B cell (primary cell): ENCODE data around the gene WIPI1. TPM values are rescaled to one million over a fixed set of nuclear protein-coding genes. Genes with fewer than 3 reads are reported as not detected.

Experiments used
- ATAC-seq: fragments of 200-7000 bp; cut with Tn5 transposase; one replicate; pipeline ENCODE4 v1.10.0; 2021; ENCODE audit warnings: low read depth, mild to moderate bottlenecking, moderate number of reproducible peaks, moderate library complexity
- CTCF ChIA-PET: fragments of 350-600 bp; sonication (Branson Sonifier 250); formaldehyde crosslinking; loops from one replicate; lab custom pipeline; 2021; ENCODE audit warnings: antibody characterized with exemption, inconsistent platforms; lab: Charles Lee
- POLR2A ChIA-PET: fragments of 350-600 bp; sonication (Branson Sonifier 250); formaldehyde crosslinking; loops from one replicate; lab custom pipeline; 2021; ENCODE audit warnings: antibody characterized with exemption; lab: Charles Lee
- DNase-seq: peaks from one replicate; pipeline ENCODE4 v3.0.0; 2013
- H2AFZ ChIP-seq: 2 replicates; pipeline ENCODE4 v1.6.1; 2012; ENCODE audit warnings: mild to moderate bottlenecking, low read depth, low read length; ENCODE audit not compliant: insufficient read depth, poor library complexity, severe bottlenecking
- H3K27ac ChIP-seq, 2 donors: 1 replicate in 1 of 2; 2 replicates in 1 of 2; pipeline ENCODE4 v1.5.1; 2012 to 2013; ENCODE audit warnings: low read length in 2 of 2, mild to moderate bottlenecking in 2 of 2, moderate library complexity in 1 of 2
- H3K27me3 ChIP-seq, 4 experiments: fragments of 200-600 bp in 1 of 4; sonication (generic) in 1 of 4; replicated peaks in 1 of 4; 1 replicate in 2 of 4; 2 replicates in 2 of 4; pipeline versions ENCODE4 v1.6.1 to v1.7.0; 2013 to 2016; ENCODE audit warnings: low read length in 3 of 4, mild to moderate bottlenecking in 2 of 4, mixed read lengths in 1 of 4, moderate library complexity in 1 of 4; ENCODE audit not compliant: insufficient read depth in 4 of 4, control insufficient read depth in 3 of 4; ENCODE audit errors: control extremely low read depth in 1 of 4
- H3K36me3 ChIP-seq, 2 experiments: replicated peaks in 1 of 2; 1 replicate in 1 of 2; 2 replicates in 1 of 2; pipeline versions ENCODE4 v1.6.1 to v1.7.1; 2013; ENCODE audit warnings: low read length in 1 of 2; ENCODE audit not compliant: insufficient read depth in 2 of 2, control insufficient read depth in 1 of 2; ENCODE audit errors: control extremely low read depth in 1 of 2, extremely low read depth in 1 of 2
- H3K4me1 ChIP-seq, 2 donors: fragments of 200-600 bp in 1 of 2; sonication (generic) in 1 of 2; 1 replicate in 1 of 2; 2 replicates in 1 of 2; pipeline versions ENCODE4 v1.5.1 to v1.6.1; 2013 to 2017; ENCODE audit warnings: low read length in 2 of 2; ENCODE audit not compliant: control insufficient read depth in 2 of 2, insufficient read depth in 2 of 2
- H3K4me2 ChIP-seq: replicated peaks from 2 replicates; pipeline ENCODE3; 2012; ENCODE audit warnings: mild to moderate bottlenecking, low read depth, low read length; ENCODE audit not compliant: poor library complexity, severe bottlenecking
- H3K4me3 ChIP-seq, 5 experiments: fragments of 200-600 bp in 1 of 5; sonication (generic) in 1 of 5; 1 replicate in 3 of 5; 2 replicates in 2 of 5; pipeline versions ENCODE4 v1.5.1 to v1.7.0; 2011 to 2016; ENCODE audit warnings: low read length in 4 of 5, mild to moderate bottlenecking in 4 of 5, low read depth in 2 of 5, control low read depth in 1 of 5, moderate library complexity in 1 of 5; ENCODE audit not compliant: insufficient read depth in 1 of 5; ENCODE audit errors: control extremely low read depth in 1 of 5, extremely low read depth in 1 of 5
- H3K79me2 ChIP-seq: fragments of 200-600 bp; sonication (generic); one replicate; pipeline ENCODE4 v1.6.0; 2016; ENCODE audit warnings: low read length; ENCODE audit not compliant: control insufficient read depth, insufficient read depth
- H3K9ac ChIP-seq: fragments of 200-600 bp; sonication (generic); 2 replicates; pipeline ENCODE4 v1.6.1; 2017; ENCODE audit warnings: mild to moderate bottlenecking, low read length, moderate library complexity
- H3K9me3 ChIP-seq, 3 donors: one replicate each; pipeline versions ENCODE4 v1.6.1 to v1.7.1; 2013; ENCODE audit warnings: low read length in 2 of 3; ENCODE audit not compliant: control insufficient read depth in 2 of 3, insufficient read depth in 1 of 3; ENCODE audit errors: control extremely low read depth in 1 of 3
- H4K20me1 ChIP-seq: 2 replicates; pipeline ENCODE4 v1.6.0; 2012; ENCODE audit warnings: mild to moderate bottlenecking, low read length; ENCODE audit not compliant: insufficient read depth, control insufficient read depth, poor library complexity, severe bottlenecking
- H3K27ac Mint-ChIP-seq: one replicate; pipeline ENCODE4 v1.8.0; 2021; ENCODE audit warnings: mixed read lengths
- H3K27me3 Mint-ChIP-seq: one replicate; pipeline ENCODE4 v1.8.0; 2021; ENCODE audit warnings: mixed read lengths
- H3K4me1 Mint-ChIP-seq: one replicate; pipeline ENCODE4 v1.8.0; 2021; ENCODE audit warnings: mixed read lengths
- H3K4me3 Mint-ChIP-seq: one replicate; pipeline ENCODE4 v1.8.0; 2021; ENCODE audit warnings: mixed read lengths
- H3K9me3 Mint-ChIP-seq: one replicate; pipeline ENCODE4 v1.8.0; 2022; ENCODE audit warnings: mixed read lengths; ENCODE audit not compliant: insufficient read depth
- CTCF ChIP-seq: fragments of 200-600 bp; IDR thresholded peaks from one replicate; pipeline ENCODE4 v1.8.0; 2022; ENCODE audit warnings: antibody characterized with exemption, mild to moderate bottlenecking
- EZH2 ChIP-seq: IDR thresholded peaks from 2 replicates; pipeline ENCODE4 v1.6.1; 2012; ENCODE audit warnings: borderline replicate concordance, low read depth, mild to moderate bottlenecking, moderate library complexity, low read length; ENCODE audit not compliant: insufficient read depth, poor library complexity, severe bottlenecking
- WGBS: methylation state at CpG from one replicate; pipeline ENCODE4 v1.1.5; 2013; ENCODE audit warnings: missing lambda C conversion rate; ENCODE audit not compliant: insufficient coverage; 5-methylcytosine and 5-hydroxymethylcytosine counted together
- intact Hi-C: fragments of 100-400 bp; cut with micrococcal nuclease; formaldehyde crosslinking; loops from one replicate; pipeline ENCODE4 v1.10.0; 2022
- polyA plus RNA-seq: library from polyadenylated mRNA; depleted of rRNA; stranded (reverse); fragments of >200 nt; gene quantifications from 2 replicates; pipeline ENCODE4 v1.2.3, GENCODE V29; 2012
- total RNA-seq, 2 donors: library from RNA; stranded (reverse); fragments of 120-200 nt in 1 of 2; gene quantifications; 1 replicate in 1 of 2; 2 replicates in 1 of 2; pipeline versions ENCODE4 v1.2.3 to v1.2.4, GENCODE V29; 2013 to 2022

The WIPI1 gene
- total and polyA plus RNA-seq, 2 donors (not counting 1 experiment from before 2014, with no cell fraction given), result 6.0 to 14.7 TPM

- Histone ChIP-seq H3K9ac (no peak overlapping the region), H3K9me3 (no peaks in the 10 kb centered on the region), H3K27ac (no peak overlapping the region), H3K36me3 (no peaks in the 10 kb centered on the region), H3K27me3 (no peaks in the 10 kb centered on the region), H3K4me3 (no peak overlapping the region), H4K20me1 (no peaks in the 10 kb centered on the region), H3K79me2 (no peaks in the 10 kb centered on the region), H2AFZ (no peak overlapping the region), H3K4me2 (no peak overlapping the region), H3K4me1 (peaks cover 0 to 8% of the 10 kb centered on the region in 2 donors)
- peaks cover 7% of the 10 kb centered on the region for H3K4me1 Mint-ChIP-seq
- H3K4me3 Mint-ChIP-seq, result no peak overlapping the region
- TF ChIP-seq EZH2 (no peak), CTCF (peak; percentile 56)
- ATAC-seq, result no peak
- intact Hi-C loops, result loop anchor here (1.0 kb wide), 3 partner anchors 200 to 406 kb away; no protein-coding TSS in a partner anchor
- CTCF ChIA-PET, result interaction anchor here (0.6 to 6.8 kb wide), 20 partner anchors 8 to 523 kb away, joined by 3 to 51 read pairs (median 4); partner anchors contain the start of gene WIPI1
- H3K9me3 Mint-ChIP-seq, result no peaks in the 10 kb centered on the region
- no peak overlapping the region for H3K27ac Mint-ChIP-seq
- DNase-seq, result no peak
- WGBS, result 100% methylated on average over 2 of the region's 6 CpGs
- POLR2A ChIA-PET, result no interaction called here
- no peaks in the 10 kb centered on the region for H3K27me3 Mint-ChIP-seq
Observed at GRCh38 chr17:68463211-68464019, 6.1 kb upstream of the WIPI1 start.
